GM12873 (cell line): ENCODE data around the gene ARHGAP1.

Experiments
- TF ChIP-seq, protein P1 (sequence below): IDR thresholded peaks from 2 replicates; pipeline ENCODE4 v1.5.1; 2012; ENCODE audit warnings: low read depth, mild to moderate bottlenecking, moderate library complexity, low read length, control low read depth; ENCODE audit not compliant: insufficient read depth; ENCODE audit errors: missing control alignments

The ARHGAP1 gene

DNA sequence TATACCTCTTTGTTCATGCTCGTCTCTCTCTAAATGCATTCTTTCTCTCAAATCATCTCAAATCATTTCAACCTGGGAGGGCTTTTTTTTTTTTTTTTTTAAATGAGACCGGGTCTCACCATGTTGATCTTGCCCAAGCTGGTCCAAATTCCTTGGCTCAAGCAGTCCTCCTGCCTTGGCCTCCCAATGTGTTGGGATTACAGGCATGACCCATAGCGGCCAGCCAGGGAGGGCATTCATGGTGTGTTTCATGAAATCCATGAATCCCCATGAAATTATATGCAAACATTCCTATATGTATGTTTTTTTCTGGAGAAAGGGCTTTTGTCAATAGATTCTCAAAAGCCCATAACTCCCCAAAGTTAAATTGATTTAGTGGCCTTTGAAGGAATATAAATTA lies 56.9 kb downstream of the ARHGAP1 start:
- TF ChIP-seq, protein P1, sequence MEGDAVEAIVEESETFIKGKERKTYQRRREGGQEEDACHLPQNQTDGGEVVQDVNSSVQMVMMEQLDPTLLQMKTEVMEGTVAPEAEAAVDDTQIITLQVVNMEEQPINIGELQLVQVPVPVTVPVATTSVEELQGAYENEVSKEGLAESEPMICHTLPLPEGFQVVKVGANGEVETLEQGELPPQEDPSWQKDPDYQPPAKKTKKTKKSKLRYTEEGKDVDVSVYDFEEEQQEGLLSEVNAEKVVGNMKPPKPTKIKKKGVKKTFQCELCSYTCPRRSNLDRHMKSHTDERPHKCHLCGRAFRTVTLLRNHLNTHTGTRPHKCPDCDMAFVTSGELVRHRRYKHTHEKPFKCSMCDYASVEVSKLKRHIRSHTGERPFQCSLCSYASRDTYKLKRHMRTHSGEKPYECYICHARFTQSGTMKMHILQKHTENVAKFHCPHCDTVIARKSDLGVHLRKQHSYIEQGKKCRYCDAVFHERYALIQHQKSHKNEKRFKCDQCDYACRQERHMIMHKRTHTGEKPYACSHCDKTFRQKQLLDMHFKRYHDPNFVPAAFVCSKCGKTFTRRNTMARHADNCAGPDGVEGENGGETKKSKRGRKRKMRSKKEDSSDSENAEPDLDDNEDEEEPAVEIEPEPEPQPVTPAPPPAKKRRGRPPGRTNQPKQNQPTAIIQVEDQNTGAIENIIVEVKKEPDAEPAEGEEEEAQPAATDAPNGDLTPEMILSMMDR, result no peak

DNA sequence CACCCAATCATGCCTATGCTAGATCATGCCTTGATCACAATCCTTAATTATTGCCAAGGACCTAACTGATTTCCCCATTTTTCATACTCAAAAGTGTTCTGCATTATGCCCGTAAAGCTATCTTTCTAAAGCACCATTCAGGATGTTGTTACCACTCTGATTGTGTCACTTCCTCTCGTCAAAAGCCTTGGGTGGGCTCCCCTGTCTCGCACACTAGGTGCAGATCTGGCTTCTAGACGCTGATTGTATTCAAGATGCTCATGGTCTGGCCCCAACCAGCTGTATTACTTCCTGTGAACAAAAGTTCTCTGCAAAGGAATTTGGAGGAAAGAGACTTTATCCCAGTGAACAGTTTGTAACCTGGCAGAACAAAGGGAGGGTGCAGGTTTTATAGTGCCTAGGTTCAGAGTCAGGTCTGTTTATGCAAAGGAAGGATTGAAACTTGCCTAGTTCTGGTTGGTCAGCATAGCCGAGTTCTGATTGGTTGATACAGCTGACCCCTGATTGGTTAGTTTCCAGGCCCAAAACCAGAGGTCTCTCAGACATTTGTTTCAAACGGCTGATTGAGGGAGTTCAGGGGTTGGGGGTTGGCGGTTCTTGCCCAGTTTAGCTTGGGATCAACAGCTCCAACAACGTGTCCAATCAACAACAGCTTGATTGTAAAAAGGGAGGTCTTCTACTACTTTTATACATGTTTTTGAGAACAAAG lies 57.6 kb downstream of the ARHGAP1 start:
- TF ChIP-seq, protein P1, result no peak

DNA sequence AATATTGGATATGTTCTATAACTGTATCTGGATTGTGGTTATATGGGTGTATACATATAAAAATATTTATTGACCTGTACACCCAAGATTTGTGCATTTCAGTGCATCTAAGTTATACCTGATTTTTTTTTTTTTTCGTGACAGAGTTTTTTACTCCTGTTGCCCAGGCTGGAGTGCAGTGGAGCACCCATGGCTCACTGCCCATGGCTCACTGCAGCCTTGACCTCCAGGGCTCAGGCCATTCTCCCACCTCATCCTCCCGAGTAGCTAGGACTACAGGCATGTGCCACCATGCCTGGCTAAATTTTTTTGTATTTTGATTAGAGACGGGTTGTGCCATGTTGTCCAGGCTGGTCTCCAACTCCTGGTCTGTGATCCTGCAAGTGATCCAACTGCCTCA lies 58.8 kb downstream of the ARHGAP1 start:
- TF ChIP-seq, protein P1, result no peak

DNA sequence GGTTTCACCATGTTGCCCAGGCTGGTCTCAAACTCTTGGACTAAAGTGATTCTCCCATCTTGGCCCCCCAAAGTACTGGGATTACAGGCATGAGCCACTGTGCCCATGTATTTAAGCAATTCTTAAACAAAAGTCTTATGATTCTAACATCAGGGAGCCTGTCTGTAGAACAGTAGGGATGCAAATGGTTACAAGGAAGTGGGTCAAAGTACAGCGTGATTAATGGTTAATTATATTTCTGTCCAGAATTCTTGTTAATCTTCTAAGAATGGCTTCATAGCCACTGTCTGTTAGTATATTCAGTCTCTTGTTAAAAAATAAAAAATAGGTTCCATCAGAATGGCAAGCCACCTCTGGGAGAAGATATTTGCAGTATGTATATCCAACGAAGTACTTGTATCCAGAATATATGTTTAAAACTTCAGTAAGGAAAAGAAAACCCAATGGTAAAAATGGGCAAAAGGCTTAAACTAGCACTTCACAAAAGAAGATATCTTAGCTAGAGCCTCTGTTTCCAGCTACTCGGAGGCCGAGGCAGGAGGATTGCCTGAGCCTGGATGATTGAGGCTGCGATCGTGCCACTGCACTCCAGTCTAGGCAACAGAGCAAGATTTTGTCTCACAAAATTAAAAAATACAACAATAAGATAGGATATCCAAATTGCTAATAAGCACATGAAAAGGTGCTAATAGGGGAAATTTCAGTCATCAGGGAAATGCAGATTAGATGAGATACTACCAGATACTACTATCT lies 60.2 kb downstream of the ARHGAP1 start:
- TF ChIP-seq, protein P1, result no peak

DNA sequence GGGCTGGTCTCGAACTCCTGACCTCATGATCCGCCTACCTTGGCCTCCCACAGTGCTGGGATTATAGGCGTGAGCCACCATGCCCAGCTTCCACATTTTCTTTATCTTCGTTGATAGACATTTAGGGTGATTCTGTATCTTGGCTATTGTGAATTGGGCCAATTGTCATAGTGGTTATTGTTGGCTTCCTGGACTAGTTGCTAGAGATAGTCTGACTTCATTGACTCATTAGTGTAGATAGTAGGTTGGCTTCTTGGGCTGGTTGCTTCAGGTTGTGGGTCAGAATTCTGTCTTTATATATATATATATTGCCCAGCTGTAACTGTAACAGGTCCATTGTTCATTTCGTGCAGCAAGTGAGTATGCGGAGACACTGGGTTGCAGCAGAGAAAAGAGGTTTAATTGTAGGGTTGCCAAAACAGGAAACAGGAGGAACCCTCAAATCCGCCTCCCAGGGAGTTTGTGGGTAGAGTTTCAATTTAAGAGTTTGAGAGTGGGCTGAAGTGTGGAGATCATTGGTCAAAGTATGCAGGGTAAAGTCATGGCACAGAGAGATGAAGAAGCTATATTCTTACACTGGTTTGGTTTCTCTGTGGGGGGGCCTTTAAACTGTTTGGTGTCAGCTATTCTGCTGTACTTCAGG lies 61.1 kb downstream of the ARHGAP1 start:
- TF ChIP-seq, protein P1, result no peak

DNA sequence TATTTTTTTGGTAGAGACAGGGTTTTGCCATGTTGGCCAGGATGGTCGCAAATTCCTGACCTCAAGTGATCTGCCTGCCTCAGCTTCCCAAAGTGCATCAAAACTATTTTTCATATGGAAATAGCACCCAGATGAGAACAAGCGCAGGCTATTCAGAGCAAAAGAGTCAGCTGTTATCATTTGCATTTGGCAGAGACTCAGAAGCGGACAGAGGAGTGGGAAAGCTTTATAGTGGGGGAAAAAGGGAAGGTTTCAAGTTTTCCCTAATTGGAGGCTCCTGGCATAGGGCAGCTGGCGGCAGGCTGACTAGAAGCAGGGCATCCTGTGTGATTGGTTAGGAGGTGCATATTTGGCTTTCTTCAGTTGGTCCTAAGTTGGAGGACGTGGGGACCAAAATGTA lies 62.9 kb downstream of the ARHGAP1 start:
- TF ChIP-seq, protein P1, result no peak

DNA sequence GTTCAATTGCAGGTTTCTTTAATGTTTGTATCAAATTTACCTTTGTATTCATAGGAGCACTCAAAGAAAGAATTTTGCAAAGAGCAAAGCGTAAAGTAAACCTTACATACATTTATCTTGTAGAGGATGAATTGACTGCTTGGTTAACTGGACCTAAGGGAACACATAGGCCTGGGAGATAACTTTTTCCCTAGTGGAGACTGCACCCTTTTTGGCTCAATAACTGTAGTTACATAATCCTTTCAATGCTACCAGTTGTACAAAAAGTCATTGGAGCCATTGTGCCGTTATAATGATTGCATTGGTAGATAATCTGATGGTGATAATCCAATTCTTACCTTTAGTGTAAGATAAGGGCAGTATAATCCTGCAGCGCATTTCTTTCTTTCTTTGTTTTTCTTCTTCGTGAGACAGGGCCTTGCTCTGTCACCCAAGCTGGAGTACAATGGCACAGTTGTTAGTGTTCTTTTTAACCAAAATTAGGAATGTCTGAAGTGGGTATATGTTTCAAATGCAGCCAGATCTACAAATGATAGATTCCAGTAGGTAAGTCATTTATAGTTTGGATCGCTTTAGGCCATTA lies 64.8 kb downstream of the ARHGAP1 start:
- TF ChIP-seq, protein P1, result no peak
